Measurements from ENCODE around the gene LHFPL2.
"Not testable (repeated sequence)": the region's sequence is repeated elsewhere in the genome, so short reads cannot be mapped to it uniquely, and the experiment has no call there.

LHFPL2 gene

GRCh38 chr5:78639791-78640190 lies 8.8 kb downstream of the LHFPL2 start:
- DNase-seq: no peak

GRCh38 chr5:78638973-78639669 lies 9.5 kb downstream of the LHFPL2 start:
- no peak for DNase-seq

- DNase-seq: no peak
Measured at GRCh38 chr5:78638423-78638822, 10.1 kb downstream of the LHFPL2 start.

GRCh38 chr5:78637468-78637867 lies 11.1 kb downstream of the LHFPL2 start:
- no peak for DNase-seq

- no peak for DNase-seq
Measured at GRCh38 chr5:78636682-78637081, 11.9 kb downstream of the LHFPL2 start.

- DNase-seq: no peak
Measured at GRCh38 chr5:78634634-78635033, 13.9 kb downstream of the LHFPL2 start.

- DNase-seq: no peak
Measured at GRCh38 chr5:78634229-78634628, 14.3 kb downstream of the LHFPL2 start.

GRCh38 chr5:78633700-78634099 lies 14.9 kb downstream of the LHFPL2 start:
- no peak for DNase-seq

- DNase-seq: no peak
Measured at GRCh38 chr5:78632467-78632866, 16.1 kb downstream of the LHFPL2 start.

GRCh38 chr5:78631931-78632330 lies 16.6 kb downstream of the LHFPL2 start:
- DNase-seq: no peak

- no peak for DNase-seq
Measured at GRCh38 chr5:78630047-78630446, 18.5 kb downstream of the LHFPL2 start.

GRCh38 chr5:78629624-78630023 lies 18.9 kb downstream of the LHFPL2 start:
- no peak for DNase-seq

GRCh38 chr5:78628270-78628992 lies 20.1 kb downstream of the LHFPL2 start:
- DNase-seq: no peak

- no peak for DNase-seq
Measured at GRCh38 chr5:78627766-78628165, 20.8 kb downstream of the LHFPL2 start.

GRCh38 chr5:78627175-78627574 lies 21.4 kb downstream of the LHFPL2 start:
- DNase-seq: no peak

- no peak for DNase-seq
Measured at GRCh38 chr5:78626009-78626571, 22.5 kb downstream of the LHFPL2 start.

- DNase-seq: no peak
Measured at GRCh38 chr5:78624992-78625391, 23.6 kb downstream of the LHFPL2 start.

- no peak for DNase-seq
Measured at GRCh38 chr5:78624011-78624541, 24.5 kb downstream of the LHFPL2 start.

- DNase-seq: no peak
Measured at GRCh38 chr5:78622302-78622971, 26.1 kb downstream of the LHFPL2 start.

- no peak for DNase-seq
Measured at GRCh38 chr5:78621291-78621738, 27.3 kb downstream of the LHFPL2 start.

- not testable (repeated sequence) for DNase-seq
Measured at GRCh38 chr5:78620119-78620518, 28.5 kb downstream of the LHFPL2 start.

- DNase-seq: no peak
Measured at GRCh38 chr5:78618303-78618702, 30.3 kb downstream of the LHFPL2 start.

GRCh38 chr5:78615697-78616096 lies 32.9 kb downstream of the LHFPL2 start:
- no peak for DNase-seq
